Adrenal gland (tissue), 12 donors: ENCODE data around the gene CHMP1A. TPM values are rescaled to one million over a fixed set of nuclear protein-coding genes. Genes with fewer than 3 reads are reported as not detected.
A peak's percentile ranks its signal among the peaks of the same experiment; 100 is the strongest.

ENCODE experiments used
- DNase-seq, 7 donors: peaks; one replicate each; pipeline ENCODE4 v3.0.0-alpha.2; 2019 to 2020
- H3K27ac ChIP-seq, 5 donors: fragments of 200-600 bp; sonication (generic) in 4 of 5; 1 replicate in 3 of 5; 2 replicates in 2 of 5; pipeline versions ENCODE4 v1.5.1 to v1.8.0; 2016 to 2020; ENCODE audit warnings: mild to moderate bottlenecking in 1 of 5
- H3K27me3 ChIP-seq: fragments of 200-600 bp; 2 replicates; pipeline ENCODE4 v1.8.0; 2021
- H3K36me3 ChIP-seq, 2 donors: fragments of 200-600 bp; replicated peaks in 1 of 2; 1 replicate in 1 of 2; 2 replicates in 1 of 2; pipeline versions ENCODE4 v1.5.1 to v1.8.0; 2018 to 2022
- H3K4me1 ChIP-seq, 2 donors: fragments of 200-600 bp; replicated peaks in 1 of 2; 1 replicate in 1 of 2; 2 replicates in 1 of 2; pipeline versions ENCODE4 v1.5.1 to v1.8.0; 2018 to 2021
- H3K4me3 ChIP-seq, 4 donors: fragments of 200-600 bp; sonication (generic) in 3 of 4; one replicate each; pipeline ENCODE4 v1.5.1; 2016 to 2018
- H3K9me3 ChIP-seq, 3 donors: fragments of 200-600 bp; sonication (generic) in 1 of 3; replicated peaks in 1 of 3; 1 replicate in 2 of 3; 2 replicates in 1 of 3; pipeline versions ENCODE4 v1.5.1 to v1.8.0; 2016 to 2021
- CTCF ChIP-seq, 6 experiments: fragments of 450-650 bp in 4 of 6; fragments of 200-600 bp in 2 of 6; sonication (generic) in 1 of 6; IDR thresholded peaks; 1 replicate in 5 of 6; 2 replicates in 1 of 6; pipeline versions ENCODE4 v1.5.1 to v1.8.0; 2016 to 2021; ENCODE audit warnings: antibody characterized with exemption in 6 of 6, mild to moderate bottlenecking in 2 of 6, moderate library complexity in 1 of 6
- POLR2A ChIP-seq, 2 donors: fragments of 450-650 bp; IDR thresholded peaks; one replicate each; pipeline ENCODE4 v1.6.1; 2017; ENCODE audit warnings: antibody characterized with exemption in 2 of 2, mild to moderate bottlenecking in 2 of 2, moderate library complexity in 1 of 2
- WGBS, 4 donors: extraction: QIAGEN DNeasy Blood & Tissue Kit in 2 of 4; methylation state at CpG; one replicate each; pipeline versions ENCODE4 v1.1.5 to v1.1.7; 2013 to 2017; 5-methylcytosine and 5-hydroxymethylcytosine counted together
- intact Hi-C, 2 donors: fragments of 100-400 bp; cut with DNase I; formaldehyde crosslinking; loops; one replicate each; pipeline versions ENCODE4 v1.14.1 to v1.15.0; 2022 to 2023
- polyA plus RNA-seq, 3 donors: library from polyadenylated mRNA; stranded (reverse); fragments of 200-250 nt in 2 of 3; fragments of 350-450 nt in 1 of 3; fragmentation: Illumina TruSeq in 1 of 3; extraction: RNeasy Lipid Tissue Mini Kit (QIAGEN cat#74804) in 1 of 3; gene quantifications; one replicate each; pipeline ENCODE4 v1.2.3, GENCODE V29; 2013 to 2014
- total RNA-seq, 9 donors: library from RNA; depleted of rRNA in 4 of 9; stranded (reverse); fragments of >200 nt in 4 of 9; fragments of 120-200 nt in 1 of 9; fragmentation: NEBNext Ultra II Directional in 1 of 9; extraction: Animal tissue kit (Norgen Biotek cat#: 25700) in 1 of 9; gene quantifications; one replicate each; pipeline versions ENCODE4 v1.1.0 to v1.2.4, GENCODE V29; 2013 to 2023
- donor health status: healthy with polysubstance abuse.
- donor health status: Bipolar disorder and iron deficiency.
- donor health status: DM: yes; HTN: yes; CAD: no.
- donor health status: DM: no; HTN: no; CAD: no.
- donor health status: DM: no; HTN: no; CAD: no.
- donor health status: DM: yes; HTN: yes; CAD: no.

The CHMP1A gene
- total and polyA plus RNA-seq, 12 donors: 32.5 to 100.0 (median 64.6) TPM

- Histone ChIP-seq H3K4me3 (no peak overlapping the region), H3K36me3 (no peaks in the 10 kb centered on the region), H3K4me1 (no peaks in the 10 kb centered on the region), H3K9me3 (no peaks in the 10 kb centered on the region), H3K27ac (no peak overlapping the region), H3K27me3 (no peaks in the 10 kb centered on the region)
- WGBS, 4 donors: 11 to 24% (median 20%) methylated on average over 13 to 22 of the region's 22 CpGs
- peak in 2 of 7 donors; percentile 33 to 36 for DNase-seq
- TF ChIP-seq POLR2A (IDR thresholded peaks at IDR 0.05) (no peak), CTCF (IDR thresholded peaks at IDR 0.05) (no peak)
- intact Hi-C loops: no loop called here
Measured at GRCh38 chr16:89602273-89602951, 55.1 kb downstream of the CHMP1A start.

- TF ChIP-seq CTCF (IDR thresholded peaks at IDR 0.05) (no peak), POLR2A (IDR thresholded peaks at IDR 0.05) (no peak)
- H3K27me3 ChIP-seq: no peaks in the 10 kb centered on the region
- H3K27ac ChIP-seq: no peak overlapping the region
- intact Hi-C loops: no loop called here
- H3K4me3 ChIP-seq: no peak overlapping the region
- H3K36me3 ChIP-seq: no peaks in the 10 kb centered on the region
- 59 to 81% (median 65%) methylated on average over 9 to 22 of the region's 22 CpGs for WGBS, 4 donors
- DNase-seq: no peak
- H3K4me1 ChIP-seq: no peaks in the 10 kb centered on the region
- H3K9me3 ChIP-seq: no peaks in the 10 kb centered on the region
Measured at GRCh38 chr16:89601906-89602272, 55.6 kb downstream of the CHMP1A start.

DNA sequence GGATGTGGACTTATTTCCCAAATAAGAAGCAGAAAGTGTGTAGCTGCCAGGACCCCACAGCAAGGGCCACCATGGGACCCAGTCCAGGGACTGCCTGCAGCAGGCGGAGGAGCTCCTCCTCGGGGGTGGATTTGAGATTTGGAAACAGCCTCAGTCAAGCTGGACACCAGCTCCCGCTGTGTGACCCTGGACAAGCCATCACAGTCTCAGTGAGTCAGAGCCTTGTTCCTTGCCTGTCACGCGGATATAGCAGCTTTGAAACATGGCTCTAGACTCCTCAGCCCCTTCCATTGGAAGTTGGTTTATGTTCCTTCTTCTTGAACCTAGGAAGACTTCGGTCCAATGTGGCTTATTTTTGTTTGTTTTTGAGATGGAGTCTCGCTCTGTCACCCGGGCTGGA, 56.6 kb downstream of the CHMP1A start:
- intact Hi-C loops: no loop called here
- Histone ChIP-seq H3K36me3 (no peaks in the 10 kb centered on the region), H3K27me3 (no peaks in the 10 kb centered on the region), H3K27ac (no peak overlapping the region), H3K4me3 (no peak overlapping the region), H3K4me1 (no peaks in the 10 kb centered on the region), H3K9me3 (no peaks in the 10 kb centered on the region)
- no peak for TF ChIP-seq POLR2A (IDR thresholded peaks at IDR 0.05)
- no peak for TF ChIP-seq CTCF (IDR thresholded peaks at IDR 0.05)
- 47 to 64% (median 60%) methylated on average over 5 to 8 of the region's 8 CpGs for WGBS, 4 donors
- peak in 5 of 7 donors; percentile 43 to 68 (median 48) for DNase-seq

GRCh38 chr16:89600427-89600826, 57.1 kb downstream of the CHMP1A start:
- TF ChIP-seq CTCF (IDR thresholded peaks at IDR 0.05) (no peak), POLR2A (IDR thresholded peaks at IDR 0.05) (no peak)
- WGBS, 4 donors: 81 to 90% (median 84%) methylated on average over 8 to 12 of the region's 12 CpGs
- H3K9me3 ChIP-seq: no peaks in the 10 kb centered on the region
- no peaks in the 10 kb centered on the region for H3K27me3 ChIP-seq
- H3K36me3 ChIP-seq: no peaks in the 10 kb centered on the region
- H3K4me3 ChIP-seq: no peak overlapping the region
- intact Hi-C loops: no loop called here
- no peak for DNase-seq
- H3K4me1 ChIP-seq: no peaks in the 10 kb centered on the region
- no peak overlapping the region for H3K27ac ChIP-seq
